ENCODE measurements around the gene TRIO.

Gene TRIO

DNA sequence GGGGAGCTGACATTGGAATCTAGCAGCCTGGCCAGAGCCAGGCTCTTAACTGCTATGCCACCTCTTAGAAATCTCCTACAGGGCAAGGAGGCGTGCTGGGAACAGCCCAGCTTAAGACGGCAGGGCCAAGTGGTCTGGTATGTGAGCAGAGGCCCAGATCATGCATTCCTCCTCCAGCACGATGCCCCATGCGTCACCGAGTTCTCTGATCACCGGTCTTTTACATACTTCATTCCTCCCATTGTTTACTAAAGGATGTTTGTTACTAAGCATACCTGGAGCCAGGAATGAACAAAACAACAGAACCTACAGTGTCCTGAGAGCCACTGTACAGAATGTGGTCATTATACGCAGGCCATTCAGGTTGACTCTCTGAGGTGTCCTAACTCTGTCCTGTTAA is 73.8 kb downstream of the TRIO start:
- Histone ChIP-seq H3K36me3 (ENCODE audit: insufficient read depth, low read length) (no peaks in the 10 kb centered on the region; the same call in 1 of the 2 replicates), H3K9ac (ENCODE audit: low read depth, low read length) (no peak overlapping the region), H3K9me3 (ENCODE audit: control insufficient read depth, insufficient read depth, low read length) (no peaks in the 10 kb centered on the region), H3K4me1 (ENCODE audit: insufficient read depth, low read length) (peaks cover 71% of the 10 kb centered on the region)

DNA sequence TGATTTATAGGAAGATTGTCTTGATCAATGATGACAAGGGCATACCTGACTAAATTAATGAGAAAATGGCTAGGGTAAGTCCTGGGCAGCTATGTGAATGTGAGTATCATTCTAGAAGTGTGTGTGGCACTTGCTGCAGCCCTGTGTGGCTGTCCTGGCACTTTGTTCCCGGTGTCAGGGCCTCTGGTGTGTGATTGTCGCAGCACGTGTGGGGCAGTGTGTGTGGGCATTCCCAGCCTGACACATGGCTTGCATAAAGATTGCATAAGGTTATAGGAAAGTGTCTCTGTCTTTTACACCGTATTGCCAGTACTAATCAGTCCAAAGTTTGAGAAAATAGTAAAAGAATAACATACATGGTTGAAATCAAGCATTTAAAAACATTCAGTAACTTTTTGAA is 74.4 kb downstream of the TRIO start:
- Histone ChIP-seq H3K9me3 (ENCODE audit: control insufficient read depth, insufficient read depth, low read length) (no peaks in the 10 kb centered on the region), H3K9ac (ENCODE audit: low read depth, low read length) (no peak overlapping the region), H3K4me1 (ENCODE audit: insufficient read depth, low read length) (peaks cover 74% of the 10 kb centered on the region), H3K36me3 (ENCODE audit: insufficient read depth, low read length) (no peaks in the 10 kb centered on the region; the same call in 1 of the 2 replicates)

DNA sequence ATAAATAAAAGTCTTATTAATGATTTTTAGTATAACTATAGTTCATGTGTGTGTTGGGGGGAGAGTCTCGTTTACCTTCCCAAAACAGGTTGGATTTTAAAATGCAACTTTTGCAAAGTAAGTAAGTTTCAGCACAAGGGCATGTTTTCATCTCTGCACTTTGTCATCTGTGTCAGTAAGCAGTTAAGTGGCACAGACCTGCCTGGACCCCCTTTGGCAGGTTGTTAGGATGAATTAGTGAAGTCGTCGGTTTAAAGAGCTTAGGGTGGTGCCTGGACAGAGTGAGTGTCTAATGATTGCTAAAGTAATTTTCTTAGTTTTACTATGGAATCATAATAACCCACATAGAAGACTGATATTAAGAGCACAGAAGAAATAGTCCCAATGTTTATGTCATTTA is 74.9 kb downstream of the TRIO start:
- Histone ChIP-seq H3K9me3 (ENCODE audit: control insufficient read depth, insufficient read depth, low read length) (no peaks in the 10 kb centered on the region), H3K9ac (ENCODE audit: low read depth, low read length) (no peak overlapping the region), H3K4me1 (ENCODE audit: insufficient read depth, low read length) (peaks cover 74% of the 10 kb centered on the region), H3K36me3 (ENCODE audit: insufficient read depth, low read length) (no peaks in the 10 kb centered on the region; the same call in 1 of the 2 replicates)

DNA sequence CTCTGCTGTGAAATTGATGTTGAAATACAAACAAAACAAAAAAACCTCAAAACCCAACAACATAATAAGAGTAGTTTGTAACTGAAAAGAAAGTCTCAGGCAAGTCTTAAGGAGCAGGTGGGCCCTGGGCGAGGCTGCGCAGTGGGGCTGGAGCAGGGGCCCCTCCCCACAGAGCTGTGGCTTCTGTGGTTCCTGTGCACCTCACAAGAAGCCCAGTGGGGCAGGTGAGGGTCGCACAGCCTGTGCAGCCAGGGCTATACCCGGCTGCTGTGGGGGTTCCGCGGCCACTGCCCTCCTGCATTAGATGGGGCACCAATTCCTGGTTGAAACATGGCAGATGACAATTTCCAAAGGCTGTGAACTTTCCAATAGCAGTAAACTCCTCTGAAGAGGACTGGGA is 75.3 kb downstream of the TRIO start:
- H3K4me1 ChIP-seq (ENCODE audit: insufficient read depth, low read length), result peaks cover 75% of the 10 kb centered on the region
- no peak overlapping the region for H3K9ac ChIP-seq (ENCODE audit: low read depth, low read length)
- H3K9me3 ChIP-seq (ENCODE audit: control insufficient read depth, insufficient read depth, low read length), result no peaks in the 10 kb centered on the region
- H3K36me3 ChIP-seq (ENCODE audit: insufficient read depth, low read length), result no peaks in the 10 kb centered on the region; the same call in 1 of the 2 replicates

DNA sequence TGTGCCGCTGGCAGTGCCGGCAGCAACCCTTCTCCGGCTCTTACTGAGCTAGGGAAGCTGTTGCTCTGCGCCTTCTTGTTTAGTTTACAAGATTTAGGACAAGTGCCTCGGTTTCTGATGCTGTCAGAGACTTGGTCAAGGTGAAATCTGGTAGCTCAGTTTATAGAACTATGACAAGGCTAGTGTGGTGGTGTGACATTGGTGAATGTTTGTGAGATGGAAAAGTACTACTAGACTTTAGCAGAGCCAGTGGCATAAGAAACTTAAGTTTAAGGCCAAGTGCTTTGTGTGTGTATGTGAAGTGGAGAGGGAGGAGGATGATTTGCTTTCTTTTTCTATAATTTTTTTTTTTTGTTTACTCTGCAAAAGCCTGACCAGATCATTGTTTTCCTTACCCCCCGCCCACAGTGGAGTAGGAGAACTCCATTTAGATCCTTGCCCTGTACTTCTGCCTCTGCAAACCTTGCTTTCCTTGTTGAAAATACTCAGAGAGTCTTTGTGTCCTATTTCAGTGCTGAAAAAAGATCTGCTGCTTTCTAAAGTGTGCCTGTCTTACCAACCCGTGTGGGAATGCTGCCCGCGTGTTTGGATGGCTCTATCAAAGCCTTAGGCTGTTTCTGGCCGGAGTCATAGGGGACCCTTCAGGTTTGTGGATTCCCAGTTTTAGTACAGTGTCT is 75.9 kb downstream of the TRIO start:
- Histone ChIP-seq H3K4me1 (ENCODE audit: insufficient read depth, low read length) (peaks cover 71% of the 10 kb centered on the region), H3K36me3 (ENCODE audit: insufficient read depth, low read length) (no peaks in the 10 kb centered on the region; the same call in 1 of the 2 replicates), H3K9ac (ENCODE audit: low read depth, low read length) (no peak overlapping the region), H3K9me3 (ENCODE audit: control insufficient read depth, insufficient read depth, low read length) (no peaks in the 10 kb centered on the region)

DNA sequence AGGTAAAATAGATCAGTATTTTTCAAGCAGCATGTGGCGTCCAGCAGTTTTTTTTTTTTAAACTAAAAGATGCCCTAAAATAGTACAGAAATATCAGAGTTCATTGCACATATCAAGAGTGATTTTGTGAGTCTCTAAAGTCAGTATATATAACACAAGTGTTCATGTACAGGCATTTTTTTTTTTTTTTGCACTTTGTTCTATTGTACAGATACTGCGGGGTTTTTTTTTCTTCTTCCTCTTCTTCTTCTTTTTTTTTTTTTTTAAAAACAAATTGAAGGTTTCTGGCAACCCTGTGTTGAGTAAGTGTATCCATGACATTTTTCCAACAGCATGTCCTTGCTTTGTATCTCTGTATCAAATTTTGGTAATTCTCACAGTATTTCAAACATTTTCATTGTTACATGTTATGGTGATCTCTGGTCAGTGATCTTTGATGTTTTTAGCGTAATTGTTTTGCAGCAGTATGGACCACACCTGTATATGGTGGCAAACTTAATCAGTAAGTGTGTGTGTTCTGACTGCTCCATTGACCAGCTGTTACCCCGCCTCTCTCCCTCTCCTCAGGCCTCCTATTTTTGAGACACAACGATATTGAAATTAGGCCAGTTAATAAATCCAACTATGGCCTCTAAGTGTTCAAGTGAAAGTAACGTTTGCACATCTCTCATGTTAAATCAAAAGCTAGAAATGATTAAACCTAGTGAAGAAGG is 76.8 kb downstream of the TRIO start:
- no peaks in the 10 kb centered on the region for H3K9me3 ChIP-seq (ENCODE audit: control insufficient read depth, insufficient read depth, low read length)
- no peaks in the 10 kb centered on the region; the same call in 1 of the 2 replicates for H3K36me3 ChIP-seq (ENCODE audit: insufficient read depth, low read length)
- no peak overlapping the region for H3K9ac ChIP-seq (ENCODE audit: low read depth, low read length)
- peaks cover 77% of the 10 kb centered on the region for H3K4me1 ChIP-seq (ENCODE audit: insufficient read depth, low read length)

DNA sequence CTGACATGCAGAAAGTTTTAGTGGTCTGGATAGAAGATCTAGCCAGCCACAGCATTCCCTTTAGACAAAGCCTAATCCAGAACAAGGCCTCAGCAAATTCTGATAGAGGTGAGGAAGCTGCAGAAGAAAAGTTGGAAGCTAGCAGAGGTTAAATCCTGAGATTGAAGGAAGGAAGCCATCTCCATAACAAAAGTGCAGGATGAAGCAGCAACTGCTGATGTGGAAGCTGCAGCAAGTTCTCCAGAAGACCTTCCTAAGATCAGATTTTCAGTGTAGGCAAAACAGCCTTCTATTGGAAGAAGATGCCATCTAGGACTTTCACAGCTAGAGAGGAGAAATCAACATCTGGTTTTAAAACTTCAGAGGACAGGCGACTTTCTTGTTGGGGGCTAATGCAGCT is 77.5 kb downstream of the TRIO start:
- Histone ChIP-seq H3K9me3 (ENCODE audit: control insufficient read depth, insufficient read depth, low read length) (no peaks in the 10 kb centered on the region), H3K36me3 (ENCODE audit: insufficient read depth, low read length) (no peaks in the 10 kb centered on the region; the same call in 1 of the 2 replicates), H3K4me1 (ENCODE audit: insufficient read depth, low read length) (peaks cover 82% of the 10 kb centered on the region), H3K9ac (ENCODE audit: low read depth, low read length) (no peak overlapping the region)

DNA sequence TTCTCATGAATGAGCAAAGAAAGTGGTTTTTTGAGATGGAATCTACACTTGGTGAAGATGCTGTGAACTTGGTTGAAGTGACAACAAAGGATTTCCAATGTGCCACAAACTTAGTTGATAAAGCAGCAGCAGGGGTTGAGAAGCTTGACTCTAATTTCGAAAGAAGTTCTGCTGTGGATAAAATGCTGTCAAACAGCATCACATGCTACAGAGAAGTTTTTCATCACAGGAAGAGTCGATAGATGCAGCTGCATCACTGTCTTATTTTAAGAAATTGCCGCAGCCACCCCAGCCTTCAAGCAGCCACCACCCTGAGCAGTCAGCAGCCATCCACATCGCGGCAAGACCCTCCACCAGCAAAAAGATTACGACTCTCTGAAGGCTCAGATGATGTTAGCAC is 78.6 kb downstream of the TRIO start:
- H3K9ac ChIP-seq (ENCODE audit: low read depth, low read length), result no peak overlapping the region
- no peaks in the 10 kb centered on the region for H3K9me3 ChIP-seq (ENCODE audit: control insufficient read depth, insufficient read depth, low read length)
- no peaks in the 10 kb centered on the region; the same call in 1 of the 2 replicates for H3K36me3 ChIP-seq (ENCODE audit: insufficient read depth, low read length)
- H3K4me1 ChIP-seq (ENCODE audit: insufficient read depth, low read length), result peaks cover 80% of the 10 kb centered on the region

DNA sequence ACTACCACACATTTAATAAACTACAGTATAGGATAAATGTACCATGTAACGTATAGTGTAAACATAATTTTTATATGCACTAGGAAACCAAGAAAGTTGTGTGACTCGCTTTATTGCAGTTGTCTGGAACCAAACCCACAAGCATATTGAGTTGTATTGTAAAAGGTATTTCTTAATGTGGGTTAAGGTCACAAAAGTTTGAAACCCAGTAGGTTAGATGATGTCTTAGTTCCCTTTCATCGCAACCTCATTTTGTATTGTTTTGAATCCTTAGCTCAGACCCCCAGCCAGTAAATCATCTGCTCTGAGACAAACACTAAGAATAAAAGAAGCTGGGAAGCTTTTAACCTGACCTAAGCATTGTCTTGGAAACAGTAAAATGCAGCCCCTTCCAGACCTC is 79.1 kb downstream of the TRIO start:
- no peaks in the 10 kb centered on the region for H3K9me3 ChIP-seq (ENCODE audit: control insufficient read depth, insufficient read depth, low read length)
- H3K9ac ChIP-seq (ENCODE audit: low read depth, low read length), result no peak overlapping the region
- H3K36me3 ChIP-seq (ENCODE audit: insufficient read depth, low read length), result no peaks in the 10 kb centered on the region; the same call in 1 of the 2 replicates
- H3K4me1 ChIP-seq (ENCODE audit: insufficient read depth, low read length), result peaks cover 78% of the 10 kb centered on the region

DNA sequence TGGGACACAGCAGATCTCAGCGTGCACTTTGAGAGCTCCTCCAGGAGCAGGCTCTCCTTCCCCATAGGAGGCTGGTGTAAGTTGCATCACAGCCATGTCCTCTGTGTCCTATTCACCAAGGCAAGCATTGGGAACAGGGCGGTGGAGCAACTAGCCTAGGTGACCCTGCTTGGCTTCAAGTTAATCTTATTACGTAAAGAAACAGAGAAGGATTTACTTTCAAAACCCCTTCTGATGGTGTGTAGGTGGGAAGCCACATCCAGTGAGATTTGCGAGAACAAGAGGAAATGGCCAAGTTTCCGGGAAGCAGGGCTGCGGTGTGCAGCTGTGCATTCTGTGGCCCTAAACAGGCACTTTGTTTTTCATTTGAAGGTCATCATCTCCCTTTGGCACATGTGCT is 80.2 kb downstream of the TRIO start:
- no peak overlapping the region for H3K9ac ChIP-seq (ENCODE audit: low read depth, low read length)
- H3K36me3 ChIP-seq (ENCODE audit: insufficient read depth, low read length), result no peaks in the 10 kb centered on the region; the same call in 1 of the 2 replicates
- H3K4me1 ChIP-seq (ENCODE audit: insufficient read depth, low read length), result peaks cover 71% of the 10 kb centered on the region
- no peaks in the 10 kb centered on the region for H3K9me3 ChIP-seq (ENCODE audit: control insufficient read depth, insufficient read depth, low read length)

DNA sequence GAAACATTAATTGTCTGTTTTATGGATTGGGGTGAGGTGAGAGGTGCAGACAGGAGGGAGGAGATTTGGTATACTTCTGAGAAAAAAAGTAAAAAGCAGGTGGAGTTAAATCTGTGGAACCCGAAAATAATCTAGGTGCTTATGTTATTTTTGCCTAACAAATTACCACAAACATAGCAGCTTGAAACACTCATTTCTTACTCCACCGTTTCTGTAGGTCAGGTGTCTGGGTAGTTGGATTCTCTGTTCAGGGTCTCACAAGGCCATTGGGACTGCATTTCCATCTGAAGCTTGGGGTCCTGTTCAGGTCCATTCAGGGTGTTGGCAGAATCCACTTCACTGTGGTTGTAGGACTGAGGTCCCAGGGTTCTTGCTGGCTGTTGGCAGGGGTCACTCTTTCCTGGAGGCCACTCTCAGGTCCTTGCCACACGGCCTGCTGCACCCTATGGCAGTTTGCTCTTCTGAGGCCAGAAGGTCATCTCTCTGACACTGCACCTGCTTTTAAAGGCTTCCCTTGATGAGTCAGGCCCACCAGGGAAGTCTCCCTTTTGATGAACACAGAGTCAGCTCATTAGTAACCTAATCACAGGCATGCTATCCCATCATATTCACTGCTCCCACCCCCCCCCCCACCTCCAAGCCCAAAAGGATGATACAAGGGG is 82.2 kb downstream of the TRIO start:
- no peaks in the 10 kb centered on the region for H3K9me3 ChIP-seq (ENCODE audit: control insufficient read depth, insufficient read depth, low read length)
- H3K9ac ChIP-seq (ENCODE audit: low read depth, low read length), result no peak overlapping the region
- H3K36me3 ChIP-seq (ENCODE audit: insufficient read depth, low read length), result no peaks in the 10 kb centered on the region; the same call in 1 of the 2 replicates
- H3K4me1 ChIP-seq (ENCODE audit: insufficient read depth, low read length), result peaks cover 63% of the 10 kb centered on the region

DNA sequence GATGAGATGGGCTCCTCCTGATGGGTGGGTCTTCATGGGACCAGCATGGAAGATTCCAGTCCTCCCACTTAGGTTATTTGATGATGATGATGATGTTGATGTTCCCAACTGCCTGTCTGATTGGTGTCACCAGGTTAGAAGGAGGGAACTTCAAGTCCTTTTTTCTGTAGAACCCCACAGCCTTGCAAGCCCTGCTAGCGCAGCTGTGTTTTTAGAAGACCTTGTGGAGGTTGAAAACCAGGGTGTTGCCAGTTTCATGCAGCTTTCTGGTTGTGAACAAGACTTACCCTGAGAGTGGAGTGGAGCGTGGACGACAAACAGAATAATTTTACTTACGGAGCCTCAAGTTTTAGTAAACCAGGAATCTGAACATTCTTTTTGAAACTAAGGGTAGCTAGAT is 83.0 kb downstream of the TRIO start:
- Histone ChIP-seq H3K9me3 (ENCODE audit: control insufficient read depth, insufficient read depth, low read length) (no peaks in the 10 kb centered on the region), H3K36me3 (ENCODE audit: insufficient read depth, low read length) (no peaks in the 10 kb centered on the region), H3K9ac (ENCODE audit: low read depth, low read length) (no peak overlapping the region), H3K4me1 (ENCODE audit: insufficient read depth, low read length) (peaks cover 63% of the 10 kb centered on the region)

DNA sequence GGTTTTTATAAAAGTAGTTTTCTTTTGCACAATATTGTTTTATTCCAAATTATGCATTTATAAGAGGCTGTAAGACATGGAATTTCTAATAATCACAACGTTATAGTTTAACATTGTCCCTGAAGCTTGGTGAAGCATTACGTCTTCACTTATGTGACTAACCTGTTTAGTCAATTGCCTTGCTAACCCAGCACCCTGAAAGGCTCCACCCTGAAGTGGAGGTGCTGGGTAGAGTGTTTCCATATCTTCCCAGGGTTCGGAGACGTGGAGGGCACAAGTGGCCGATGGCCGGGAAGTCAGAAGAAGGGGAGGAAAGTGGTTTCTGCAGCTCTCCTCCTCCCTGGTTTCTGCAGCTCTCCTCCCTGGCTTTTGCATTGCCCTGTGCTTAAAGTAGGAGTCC is 83.4 kb downstream of the TRIO start:
- H3K4me1 ChIP-seq (ENCODE audit: insufficient read depth, low read length), result peaks cover 64% of the 10 kb centered on the region
- no peak overlapping the region for H3K9ac ChIP-seq (ENCODE audit: low read depth, low read length)
- no peaks in the 10 kb centered on the region for H3K9me3 ChIP-seq (ENCODE audit: control insufficient read depth, insufficient read depth, low read length)
- H3K36me3 ChIP-seq (ENCODE audit: insufficient read depth, low read length), result no peaks in the 10 kb centered on the region

DNA sequence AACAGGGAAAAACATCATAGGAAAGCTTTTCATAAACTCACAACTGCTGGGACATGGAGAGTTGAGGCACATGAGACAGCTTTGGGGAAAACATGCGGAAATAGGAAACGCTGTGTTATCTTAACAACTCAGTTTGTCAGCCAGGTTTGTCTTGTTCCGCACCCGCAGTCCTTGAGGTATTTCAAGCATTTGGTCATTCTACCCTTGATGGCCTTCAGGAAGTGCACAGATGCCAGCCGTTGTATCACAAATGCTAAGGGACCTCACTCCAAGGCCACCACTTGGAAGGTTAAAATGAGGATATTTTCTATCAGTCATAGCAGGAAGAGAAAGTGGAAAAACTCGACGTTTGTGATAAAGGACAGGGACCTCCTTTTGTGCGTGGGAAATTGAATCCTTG is 83.8 kb downstream of the TRIO start:
- Histone ChIP-seq H3K4me1 (ENCODE audit: insufficient read depth, low read length) (peaks cover 60% of the 10 kb centered on the region), H3K36me3 (ENCODE audit: insufficient read depth, low read length) (no peaks in the 10 kb centered on the region), H3K9me3 (ENCODE audit: control insufficient read depth, insufficient read depth, low read length) (no peaks in the 10 kb centered on the region), H3K9ac (ENCODE audit: low read depth, low read length) (no peak overlapping the region)

DNA sequence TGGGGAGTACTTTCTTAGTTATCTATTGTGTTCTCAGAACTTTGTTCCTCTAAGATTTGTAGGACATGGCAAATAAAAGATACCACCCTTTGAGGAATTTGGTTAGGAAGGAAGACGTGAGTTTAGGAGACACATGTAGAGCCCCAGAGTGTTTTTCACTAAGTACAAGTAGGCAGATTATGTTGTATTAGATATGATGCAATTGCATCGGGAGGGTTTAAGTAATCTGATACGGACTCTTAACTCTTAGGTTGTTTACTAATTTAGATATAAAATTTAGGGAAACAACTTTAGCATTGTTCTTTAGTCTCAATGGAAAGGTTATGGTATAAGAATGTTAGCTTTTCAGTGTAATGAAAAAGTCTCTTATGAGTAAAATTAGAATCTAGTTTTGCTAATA is 84.4 kb downstream of the TRIO start:
- Histone ChIP-seq H3K9me3 (ENCODE audit: control insufficient read depth, insufficient read depth, low read length) (no peaks in the 10 kb centered on the region), H3K4me1 (ENCODE audit: insufficient read depth, low read length) (peaks cover 55% of the 10 kb centered on the region)

More for the DNA sequence above, 84.4 kb downstream of the TRIO start:
- H3K9ac ChIP-seq (ENCODE audit: low read depth, low read length), result no peak overlapping the region
- no peaks in the 10 kb centered on the region for H3K36me3 ChIP-seq (ENCODE audit: insufficient read depth, low read length)
